CD4-positive, alpha-beta T cell (primary cell): Measurements from ENCODE around the gene STRBP. TPM values are rescaled to one million over a fixed set of nuclear protein-coding genes. Genes with fewer than 3 reads are reported as not detected.

Experiments
- ATAC-seq: fragments of 200-7000 bp; cut with Tn5 transposase; one replicate; pipeline ENCODE4 v1.10.0; 2022; ENCODE audit warnings: mild to moderate bottlenecking; ENCODE audit not compliant: poor library complexity
- CTCF ChIA-PET: fragments of 350-600 bp; sonication (Branson Sonifier 250); formaldehyde crosslinking; loops from one replicate; lab custom pipeline; 2021; ENCODE audit warnings: antibody characterized with exemption, inconsistent platforms; lab: Charles Lee
- POLR2A ChIA-PET: fragments of 350-600 bp; sonication (Branson Sonifier 250); formaldehyde crosslinking; loops from one replicate; lab custom pipeline; 2021; ENCODE audit warnings: antibody characterized with exemption, inconsistent platforms; lab: Charles Lee
- DNase-seq, 14 experiments: peaks; one replicate each; pipeline ENCODE4 v3.0.0-alpha.2; 2013 to 2020; ENCODE audit warnings: mixed read lengths in 2 of 14
- H3K27ac ChIP-seq, 2 donors: one replicate each; pipeline versions ENCODE4 v1.5.1 to v1.7.0; 2013; ENCODE audit warnings: low read length in 2 of 2, low read depth in 1 of 2, mild to moderate bottlenecking in 1 of 2
- H3K27me3 ChIP-seq, 2 experiments: 1 replicate in 1 of 2; 2 replicates in 1 of 2; pipeline versions ENCODE4 v1.6.1 to v1.7.0; 2013; ENCODE audit warnings: low read length in 2 of 2, control low read depth in 1 of 2, mild to moderate bottlenecking in 1 of 2, moderate library complexity in 1 of 2; ENCODE audit not compliant: insufficient read depth in 2 of 2, control insufficient read depth in 1 of 2
- H3K36me3 ChIP-seq: one replicate; pipeline ENCODE4 v1.6.1; 2013; ENCODE audit warnings: low read length, control low read depth; ENCODE audit not compliant: insufficient read depth
- H3K4me1 ChIP-seq: one replicate; pipeline ENCODE4 v1.6.1; 2013; ENCODE audit warnings: low read length, control low read depth; ENCODE audit not compliant: insufficient read depth
- H3K4me3 ChIP-seq: one replicate; pipeline ENCODE4 v1.5.1; 2013; ENCODE audit warnings: mild to moderate bottlenecking, low read length, moderate library complexity
- H3K9me3 ChIP-seq, 2 experiments: 1 replicate in 1 of 2; 2 replicates in 1 of 2; pipeline versions ENCODE4 v1.6.1 to v1.7.0; 2013; ENCODE audit warnings: low read length in 2 of 2, mild to moderate bottlenecking in 2 of 2, control low read depth in 1 of 2, moderate library complexity in 1 of 2; ENCODE audit not compliant: control insufficient read depth in 1 of 2, insufficient read depth in 1 of 2
- H3K27ac Mint-ChIP-seq: one replicate; pipeline ENCODE4 v1.8.0; 2020; ENCODE audit warnings: mixed read lengths
- H3K27me3 Mint-ChIP-seq: one replicate; pipeline ENCODE4 v1.8.0; 2021; ENCODE audit warnings: mixed read lengths
- H3K36me3 Mint-ChIP-seq: one replicate; pipeline ENCODE4 v1.8.0; 2021; ENCODE audit warnings: low read depth, mixed read lengths
- H3K4me1 Mint-ChIP-seq: one replicate; pipeline ENCODE4 v1.8.0; 2021; ENCODE audit warnings: low read depth, mixed read lengths
- H3K4me3 Mint-ChIP-seq: one replicate; pipeline ENCODE4 v1.8.0; 2020; ENCODE audit warnings: mild to moderate bottlenecking, mixed read lengths
- H3K9me3 Mint-ChIP-seq: one replicate; pipeline ENCODE4 v1.8.0; 2020; ENCODE audit warnings: mixed read lengths
- CTCF ChIP-seq: fragments of 200-600 bp; IDR thresholded peaks from one replicate; pipeline ENCODE4 v1.8.0; 2022; ENCODE audit warnings: antibody characterized with exemption, mild to moderate bottlenecking
- intact Hi-C, 2 experiments: fragments of 100-400 bp; cut with DNase I in 1 of 2; cut with micrococcal nuclease in 1 of 2; formaldehyde crosslinking; loops; one replicate each; pipeline versions ENCODE4 v1.15.1 to v1.9.0; 2023 to 2025; cut with DNase I, micrococcal nuclease
- total RNA-seq, 174 experiments: library from RNA in 2 of 174; stranded (reverse) in 2 of 174; gene quantifications; one replicate each; pipeline ENCODE4 v1.2.3 and lab custom pipeline; 2021 to 2026

The STRBP gene
- total RNA-seq, 2 experiments from 2014 or later: 10.9 to 12.0 TPM

GRCh38 chr9:123268199-123268464 lies 254 bp downstream of the STRBP start:
- Histone ChIP-seq H3K9me3 (no peaks in the 10 kb centered on the region), H3K27ac (no peak overlapping the region), H3K27me3 (no peaks in the 10 kb centered on the region), H3K4me1 (peaks cover 30% of the 10 kb centered on the region), H3K4me3 (peak overlapping the region; percentile 66), H3K36me3 (no peaks in the 10 kb centered on the region)
- Mint-ChIP-seq H3K36me3 (no peaks in the 10 kb centered on the region), H3K4me3 (no peak overlapping the region), H3K4me1 (peaks cover 36% of the 10 kb centered on the region), H3K27ac (no peak overlapping the region), H3K27me3 (no peaks in the 10 kb centered on the region), H3K9me3 (no peaks in the 10 kb centered on the region)
- no peak for ATAC-seq
- CTCF ChIA-PET: interaction anchor here (0.9 kb wide), 1 partner anchor 43 kb away, joined by 3 read pairs; no protein-coding TSS in a partner anchor
- no peak for DNase-seq
- POLR2A ChIA-PET: interaction anchor here (1.3 to 1.7 kb wide), 2 partner anchors 55 to 81 kb away, joined by 7 to 12 read pairs; no protein-coding TSS in a partner anchor
- intact Hi-C loops: loop anchor here (1.0 to 10.0 kb wide), 8 partner anchors 54 to 1176 kb away; partner anchors contain the start of genes DENND1A (in 1 of the 2), PDCL (in 1 of the 2), PSMB7 (in 1 of the 2) and TTLL11 (in 1 of the 2)
- TF ChIP-seq CTCF: no peak

GRCh38 chr9:123267481-123268198 lies 746 bp downstream of the STRBP start:
- Mint-ChIP-seq H3K36me3 (no peaks in the 10 kb centered on the region), H3K27me3 (no peaks in the 10 kb centered on the region), H3K4me3 (peak overlapping the region; percentile 78), H3K27ac (peak overlapping the region; percentile 50), H3K4me1 (peaks cover 41% of the 10 kb centered on the region), H3K9me3 (no peaks in the 10 kb centered on the region)
- ChIA-PET POLR2A (interaction anchor here (0.9 kb wide), 1 partner anchor 55 kb away, joined by 3 read pairs; no protein-coding TSS in a partner anchor), CTCF (no interaction called here)
- ATAC-seq: no peak
- Histone ChIP-seq H3K27me3 (no peaks in the 10 kb centered on the region), H3K27ac (no peak overlapping the region), H3K36me3 (no peaks in the 10 kb centered on the region), H3K9me3 (no peaks in the 10 kb centered on the region), H3K4me1 (peaks cover 30% of the 10 kb centered on the region), H3K4me3 (peak overlapping the region; percentile 66)
- DNase-seq: peak in 8 of 14 experiments; percentile 2 to 46 (median 19)
- TF ChIP-seq CTCF: no peak
- intact Hi-C loops: loop anchor here (1.0 to 10.0 kb wide), 8 partner anchors 55 to 1175 kb away; partner anchors contain the start of genes DENND1A (in 1 of the 2), PDCL (in 1 of the 2), PSMB7 (in 1 of the 2) and TTLL11 (in 1 of the 2)

GRCh38 chr9:123266655-123267399 lies 1.6 kb downstream of the STRBP start:
- H3K27me3 ChIP-seq: no peaks in the 10 kb centered on the region
- no peaks in the 10 kb centered on the region for H3K9me3 ChIP-seq
- ATAC-seq (no peak), DNase-seq (peak in 1 of 14 experiments; percentile 30)
- Mint-ChIP-seq H3K4me1 (peaks cover 49% of the 10 kb centered on the region), H3K27ac (peak overlapping the region; percentile 50), H3K36me3 (no peaks in the 10 kb centered on the region), H3K4me3 (peak overlapping the region; percentile 78), H3K27me3 (no peaks in the 10 kb centered on the region), H3K9me3 (no peaks in the 10 kb centered on the region)
- CTCF ChIA-PET: no interaction called here
- no peak for TF ChIP-seq CTCF
- H3K36me3 ChIP-seq: no peaks in the 10 kb centered on the region
- no peak overlapping the region for H3K27ac ChIP-seq
- H3K4me3 ChIP-seq: peak overlapping the region; percentile 66
- POLR2A ChIA-PET: interaction anchor here (0.9 kb wide), 1 partner anchor 56 kb away, joined by 3 read pairs; no protein-coding TSS in a partner anchor
- intact Hi-C loops: loop anchor here (5.0 to 10.0 kb wide), 7 partner anchors 55 to 1175 kb away; partner anchors contain the start of genes DENND1A (in 1 of the 2), PDCL (in 1 of the 2), PSMB7 (in 1 of the 2) and TTLL11 (in 1 of the 2)
- peaks cover 30% of the 10 kb centered on the region for H3K4me1 ChIP-seq
